ENCODE measurements around the gene TBPL2.
A peak's percentile ranks its signal among the peaks of the same experiment; 100 is the strongest.
"Not testable (repeated sequence)": the region's sequence is repeated elsewhere in the genome, so short reads cannot be mapped to it uniquely, and the experiment has no call there.

TBPL2 gene

DNA sequence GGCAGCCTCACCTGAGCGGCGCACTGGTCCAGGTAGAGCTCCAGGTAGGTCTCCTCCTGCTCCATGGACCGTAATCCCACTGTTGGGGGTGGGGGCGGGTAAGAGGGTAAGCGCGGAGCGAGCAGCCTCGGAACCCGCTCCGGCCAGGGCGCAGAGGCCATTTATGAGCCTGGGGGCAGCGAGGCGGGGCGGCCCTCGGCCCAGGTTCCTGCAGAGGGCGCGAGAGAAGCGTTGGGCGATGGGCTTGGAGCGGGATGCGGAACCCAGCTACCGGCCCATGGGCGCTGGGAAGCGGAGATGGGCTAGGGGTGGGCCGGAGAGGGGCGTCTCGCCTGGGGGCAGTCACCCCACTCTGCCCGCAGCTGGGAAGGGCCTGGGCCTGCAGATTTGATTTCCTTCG, at the start of gene TBPL2:
TBPL2 (minus strand) TSS at position 232 of the 400 bp plus-strand sequence; CDS start at position 65, 167 bp downstream.
- DNase-seq (ENCODE audit: low spot score), result peak; percentile 38

DNA sequence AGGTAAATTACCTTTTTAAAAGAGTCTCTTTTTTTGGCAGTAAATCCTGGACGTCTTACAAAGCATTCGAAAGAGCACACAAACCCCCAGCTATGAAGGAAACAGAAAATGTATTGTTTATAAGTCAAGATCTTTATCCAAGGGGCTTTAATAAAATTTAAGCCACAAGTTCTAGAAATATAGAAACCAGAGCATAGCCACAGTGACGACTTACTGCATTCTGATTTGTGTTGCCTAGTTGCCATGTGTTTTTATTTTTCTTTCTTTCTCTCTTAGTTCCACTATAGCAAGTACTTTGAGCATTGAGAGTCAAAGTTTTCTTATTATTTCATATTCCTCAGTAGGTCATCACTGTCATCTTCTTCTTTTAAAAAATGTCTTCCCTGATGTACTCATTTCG, 47.8 kb upstream of the TBPL2 start:
- DNase-seq (ENCODE audit: low spot score), result no peak

DNA sequence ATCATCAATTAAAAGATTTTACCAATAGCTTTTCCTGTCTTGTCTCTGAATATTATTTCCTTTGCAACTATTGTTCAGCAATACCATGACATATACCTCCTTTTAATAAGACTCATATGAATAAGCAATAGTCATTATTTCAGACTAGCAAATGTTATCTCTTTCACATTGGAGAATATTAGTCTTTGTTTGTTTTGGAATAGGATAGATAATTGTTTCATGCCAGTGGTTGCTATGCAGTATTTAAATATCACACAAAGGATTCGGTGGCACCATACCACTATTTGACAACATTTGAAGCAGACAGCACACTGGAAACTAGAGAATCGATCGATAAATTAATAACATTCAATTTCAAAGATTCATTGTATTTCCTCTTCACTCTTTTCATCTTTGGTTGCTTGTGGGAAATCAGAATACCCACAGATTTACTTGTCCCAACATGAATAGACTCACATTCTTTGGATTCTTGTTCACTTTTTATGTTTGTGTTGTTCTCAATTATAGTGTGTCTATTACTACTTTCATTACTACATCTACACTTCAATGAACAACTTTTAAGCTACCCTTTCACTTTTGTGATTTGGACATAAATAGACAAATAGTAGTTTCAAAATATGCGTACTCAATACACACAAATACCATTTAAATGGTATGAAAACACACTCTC, 42.7 kb upstream of the TBPL2 start:
- DNase-seq (ENCODE audit: low spot score), result no peak

DNA sequence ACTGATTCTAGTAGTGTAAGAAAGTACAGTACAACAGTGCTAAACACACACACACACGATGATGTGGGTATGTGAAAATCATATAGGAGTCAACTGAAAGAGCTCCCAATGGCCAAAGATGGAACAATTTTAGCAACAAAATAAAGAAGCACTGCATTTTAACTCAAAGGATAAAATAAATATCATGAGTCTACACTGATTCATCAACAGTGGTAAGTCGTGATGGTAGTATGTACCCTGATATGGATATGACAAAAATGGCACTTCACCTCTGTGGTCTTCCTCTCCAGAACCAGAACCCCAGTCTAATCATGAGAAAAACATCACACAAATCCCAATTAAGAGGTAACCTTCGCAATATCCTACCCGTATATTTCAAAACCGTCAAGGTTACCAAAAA, 41.4 kb upstream of the TBPL2 start:
- DNase-seq (ENCODE audit: low spot score), result no peak

DNA sequence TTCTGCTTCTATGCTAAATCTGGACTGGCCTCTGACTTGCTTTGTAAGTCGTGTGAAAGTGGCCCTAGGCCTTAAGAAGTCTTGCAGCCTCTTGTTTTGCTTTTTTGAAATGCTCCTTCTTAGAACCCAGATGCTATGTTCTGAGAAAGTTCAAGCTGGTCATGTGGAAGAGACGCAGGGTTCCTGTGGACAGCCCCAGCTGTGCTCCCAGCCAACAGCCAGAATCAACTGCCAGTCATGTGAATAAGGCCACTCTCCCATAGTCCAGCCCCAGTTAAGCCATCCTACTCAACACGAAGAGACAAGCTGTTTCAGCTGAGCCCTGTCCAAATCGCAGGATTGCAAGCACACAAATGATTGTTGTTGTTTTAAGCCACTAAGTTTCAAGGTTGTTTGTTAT, 37.3 kb upstream of the TBPL2 start:
- DNase-seq (ENCODE audit: low spot score), result no peak

DNA sequence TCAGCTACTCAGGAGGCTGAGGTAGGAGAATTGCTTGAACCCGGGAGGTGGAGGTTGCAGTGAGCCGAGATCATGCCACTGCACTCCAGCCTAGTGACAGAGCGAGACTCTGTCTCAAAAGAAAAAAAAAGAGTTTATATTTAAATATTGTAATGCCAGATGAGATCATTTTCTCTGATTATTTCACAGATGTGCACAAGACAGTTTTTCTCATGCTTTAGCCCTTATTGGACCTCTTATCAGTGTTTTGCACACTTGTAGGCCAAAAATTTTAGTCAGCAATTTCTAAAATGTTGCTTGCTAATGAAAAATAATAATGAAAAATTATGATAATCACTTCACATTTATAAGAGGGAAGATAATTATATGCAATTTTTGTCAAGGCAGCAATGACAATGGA, 36.0 kb upstream of the TBPL2 start:
- DNase-seq (ENCODE audit: low spot score), result not testable (repeated sequence)

DNA sequence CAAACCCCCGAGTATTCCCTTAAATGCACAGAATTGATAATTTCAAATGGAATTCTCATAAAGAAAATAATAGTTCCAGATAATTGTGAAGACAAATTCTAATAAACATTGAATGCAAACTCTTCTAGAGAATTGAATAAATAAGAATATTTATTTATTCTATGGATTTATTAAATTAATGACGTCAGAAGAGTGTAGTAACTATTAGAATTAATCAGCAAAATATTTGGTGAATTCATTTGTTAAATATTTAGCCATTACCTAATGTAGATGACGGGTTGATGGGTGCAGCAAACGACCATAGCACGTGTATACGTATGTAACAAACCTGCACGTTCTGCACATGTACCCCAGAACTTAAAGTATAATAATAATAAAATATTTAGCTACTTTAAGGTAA, 33.4 kb upstream of the TBPL2 start:
- DNase-seq (ENCODE audit: low spot score), result no peak

DNA sequence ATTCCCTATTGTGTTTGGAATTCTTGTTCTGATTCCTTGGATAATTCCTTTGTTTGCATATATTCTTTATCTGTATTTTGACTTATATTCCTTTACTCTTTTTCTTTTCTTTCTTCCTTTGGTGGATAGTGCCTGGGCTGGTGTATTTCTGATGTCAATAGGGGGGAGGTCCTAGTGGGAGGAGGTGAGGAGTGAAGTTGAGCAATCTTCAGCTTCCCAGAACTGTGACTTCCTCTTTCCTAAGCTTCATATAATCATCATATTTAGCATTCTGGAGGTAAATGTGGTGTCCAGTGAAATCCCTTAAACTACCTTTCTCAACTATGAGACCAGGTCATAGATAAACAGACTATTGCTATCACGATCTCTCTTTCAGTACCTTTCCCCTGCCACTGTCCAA, 29.6 kb upstream of the TBPL2 start:
- DNase-seq (ENCODE audit: low spot score), result no peak

DNA sequence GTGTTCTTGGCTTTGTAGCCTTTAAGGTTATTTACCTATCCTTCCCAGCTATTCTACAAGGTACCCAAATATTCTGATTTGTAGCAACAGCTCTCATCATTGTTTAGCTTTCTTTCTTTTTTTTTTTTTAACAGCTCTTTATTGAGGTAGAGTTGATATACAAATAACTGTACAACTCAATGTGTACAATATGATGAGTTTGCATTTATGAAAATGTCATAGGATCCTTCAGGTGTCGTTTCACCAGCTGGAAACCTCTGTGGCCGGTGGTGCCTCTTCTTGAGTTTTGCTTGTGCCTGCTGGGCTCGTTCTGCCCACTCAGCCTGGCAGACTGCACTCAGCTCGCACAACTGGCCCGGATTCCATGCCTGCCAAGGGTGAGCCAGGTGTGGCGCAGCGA, 26.9 kb upstream of the TBPL2 start:
- DNase-seq (ENCODE audit: low spot score), result no peak

DNA sequence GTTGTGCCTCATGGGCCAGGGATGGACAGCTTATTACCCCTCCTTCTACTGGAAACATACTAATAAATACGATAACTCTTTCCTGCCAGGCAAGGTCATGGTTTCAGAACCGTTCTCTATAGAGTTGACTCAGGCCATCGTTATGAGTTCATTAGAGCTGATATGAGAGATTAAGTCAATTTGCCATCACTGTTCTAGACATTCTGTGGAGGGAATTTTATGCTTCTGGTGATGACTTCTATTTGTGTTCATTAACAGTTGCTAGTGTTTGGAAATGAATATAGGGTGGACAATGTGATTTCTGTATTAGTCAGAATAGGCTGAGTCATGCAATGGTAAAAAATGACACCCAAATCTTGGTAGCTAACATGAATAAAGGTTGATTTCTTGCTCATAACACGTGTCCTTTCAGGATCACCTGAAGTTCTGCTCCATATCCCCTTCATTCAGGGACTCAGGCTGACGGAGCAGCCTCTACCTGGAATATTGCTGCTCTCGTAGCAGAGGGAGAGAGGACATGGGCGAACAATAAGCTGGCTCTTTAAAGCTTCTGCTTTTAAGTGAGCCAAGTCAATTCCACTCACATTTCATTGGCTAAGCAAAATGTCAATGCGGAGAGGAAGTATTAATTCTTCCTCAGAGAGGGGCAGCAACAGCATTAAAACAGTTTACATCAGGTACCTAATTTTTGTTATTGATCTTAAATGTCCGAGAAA, 18.5 kb upstream of the TBPL2 start:
- no peak for DNase-seq (ENCODE audit: low spot score)

DNA sequence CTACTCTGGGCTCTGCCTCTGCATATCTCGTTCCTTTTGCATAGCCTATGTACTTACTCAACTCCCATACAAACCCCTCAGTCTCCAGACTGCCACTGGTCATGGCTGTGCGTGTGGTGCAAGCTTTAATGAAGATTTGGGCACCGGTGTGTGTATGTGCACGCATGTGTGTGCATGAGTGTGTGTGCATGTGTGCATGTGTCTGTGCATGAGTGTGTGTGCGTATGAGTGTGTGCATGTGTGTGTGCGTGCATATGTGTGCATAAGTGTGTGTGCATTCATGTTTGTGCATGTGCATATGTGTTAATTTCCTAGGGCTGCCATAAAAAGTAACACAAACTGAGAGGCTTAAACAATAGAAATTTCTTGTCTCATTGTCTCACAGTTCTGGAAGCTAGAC, 17.1 kb upstream of the TBPL2 start:
- DNase-seq (ENCODE audit: low spot score), result no peak

DNA sequence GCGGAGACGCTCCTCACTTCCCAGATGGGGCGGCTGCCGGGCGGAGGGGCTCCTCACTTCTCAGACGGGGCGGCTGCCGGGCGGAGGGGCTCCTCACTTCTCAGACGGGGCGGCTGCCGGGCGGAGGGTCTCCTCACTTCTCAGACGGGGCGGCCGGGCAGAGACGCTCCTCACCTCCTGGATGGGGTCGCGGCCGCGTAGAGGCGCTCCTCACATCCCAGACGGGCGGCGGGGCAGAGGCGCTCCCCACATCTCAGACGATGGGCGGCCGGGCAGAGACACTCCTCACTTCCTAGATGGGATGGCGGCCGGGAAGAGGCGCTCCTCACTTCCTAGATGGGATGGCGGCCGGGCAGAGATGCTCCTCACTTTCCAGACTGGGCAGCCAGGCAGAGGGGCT, 16.0 kb upstream of the TBPL2 start:
- not testable (repeated sequence) for DNase-seq (ENCODE audit: low spot score)

DNA sequence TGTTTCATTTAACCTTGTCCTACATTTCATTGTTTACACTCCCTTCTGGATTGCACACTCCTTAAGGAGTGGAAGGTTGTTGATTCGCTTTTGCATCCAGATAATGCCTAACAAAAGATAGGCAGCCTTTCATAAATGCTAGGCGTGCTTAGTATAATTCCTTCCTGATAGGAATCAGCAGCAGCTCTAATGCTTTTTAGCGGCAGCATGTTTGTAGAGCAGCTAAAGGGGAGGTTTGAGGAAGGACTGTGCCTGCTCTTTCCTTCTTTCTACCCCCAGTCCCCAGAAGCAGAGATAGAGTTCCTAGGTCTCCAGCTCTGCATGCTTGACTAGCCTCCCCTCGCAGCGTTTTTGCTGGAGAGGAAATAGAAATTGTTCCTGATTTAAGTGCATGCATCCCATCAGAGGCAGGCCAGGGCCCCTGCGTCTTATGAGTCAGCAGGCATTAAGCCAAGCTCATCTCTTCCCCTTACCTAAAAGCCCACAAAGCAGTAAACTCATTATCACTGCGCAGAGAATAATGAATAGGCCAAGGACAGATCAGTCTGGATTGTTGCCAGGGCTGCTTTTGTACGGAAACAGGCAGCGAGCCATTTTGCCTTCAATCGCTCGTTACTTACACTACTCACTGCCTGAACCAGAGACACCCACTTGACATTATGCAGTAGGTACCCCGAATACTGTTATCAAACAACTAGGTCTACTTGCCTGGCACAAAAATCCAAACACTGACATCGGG, 14.0 kb upstream of the TBPL2 start:
- DNase-seq (ENCODE audit: low spot score), result no peak

DNA sequence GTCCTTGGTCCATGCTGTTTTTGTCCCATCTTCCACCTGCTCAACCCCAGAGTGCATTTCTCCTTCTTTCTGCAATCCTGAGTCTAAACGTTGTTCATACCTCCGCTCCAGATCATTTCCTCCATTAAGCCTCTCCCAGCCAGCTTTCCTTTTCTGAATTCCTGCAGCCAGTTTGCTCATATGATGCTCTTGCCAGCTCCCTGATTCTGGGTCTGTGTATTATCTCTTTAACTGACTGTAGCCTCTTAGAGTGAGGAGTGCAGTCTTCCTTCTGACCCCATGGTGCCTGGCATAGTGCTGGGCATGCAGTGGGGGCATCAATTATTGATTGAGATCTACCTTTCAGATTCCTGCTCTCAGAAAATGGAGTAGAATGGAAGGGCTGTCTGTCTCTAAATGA, 11.5 kb upstream of the TBPL2 start:
- DNase-seq (ENCODE audit: low spot score), result no peak

DNA sequence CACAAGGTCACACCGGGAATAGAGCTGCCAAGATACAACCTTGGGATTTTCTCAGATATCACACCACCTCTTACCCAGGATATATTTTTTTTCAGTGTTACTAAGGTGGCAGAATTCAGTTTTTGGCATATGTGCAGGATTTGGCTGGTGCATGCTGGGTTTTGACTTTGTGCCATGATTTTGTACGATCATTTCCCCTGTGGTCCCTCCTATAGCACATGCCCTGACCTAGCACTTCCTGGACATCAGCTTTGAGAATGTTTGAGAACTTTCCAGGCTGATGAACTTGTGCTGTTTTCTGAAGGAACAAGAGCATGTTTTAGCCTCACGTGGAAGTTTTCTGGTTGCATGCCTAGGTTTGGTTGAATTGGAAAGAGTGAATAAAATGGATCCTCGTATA, 11.0 kb upstream of the TBPL2 start:
- DNase-seq (ENCODE audit: low spot score), result no peak

DNA sequence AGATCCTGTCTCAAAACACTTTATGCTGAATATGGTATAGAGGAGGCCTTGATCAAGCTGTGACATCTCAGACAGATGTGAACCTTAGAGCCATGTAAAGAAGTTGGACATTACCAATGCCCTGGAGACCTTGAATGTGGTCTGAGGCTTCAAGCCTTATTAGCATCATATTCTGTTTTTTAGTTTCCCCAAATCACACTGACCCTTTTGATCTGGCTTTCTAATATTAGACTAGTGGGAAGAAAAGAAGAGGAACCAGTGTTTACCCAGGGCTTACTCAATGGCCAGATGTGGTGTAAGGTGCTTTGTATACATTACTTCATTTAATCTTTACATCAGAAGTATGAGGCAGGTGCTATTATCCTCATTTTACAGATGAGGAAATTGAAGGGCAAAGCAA, 10.6 kb upstream of the TBPL2 start:
- no peak for DNase-seq (ENCODE audit: low spot score)

DNA sequence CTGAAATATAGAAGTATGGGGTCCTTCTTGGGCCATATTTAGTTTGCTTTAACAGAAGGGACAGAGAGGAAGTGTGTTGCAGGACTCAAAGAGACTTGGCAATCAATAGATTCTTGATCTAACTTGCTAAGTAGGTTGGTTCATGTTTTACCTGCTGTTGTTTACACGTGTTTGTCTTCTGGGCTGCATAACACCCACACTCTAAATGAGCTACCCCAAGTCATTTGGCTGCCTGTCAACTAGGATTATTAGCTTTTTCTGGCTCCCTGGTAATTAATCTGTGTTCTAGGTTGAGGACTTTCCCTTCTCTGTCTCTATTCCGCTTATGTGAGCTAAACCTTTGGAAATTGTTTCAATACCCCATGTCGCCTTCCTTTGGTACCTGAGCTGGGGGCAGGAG, 10.1 kb upstream of the TBPL2 start:
- DNase-seq (ENCODE audit: low spot score), result no peak

DNA sequence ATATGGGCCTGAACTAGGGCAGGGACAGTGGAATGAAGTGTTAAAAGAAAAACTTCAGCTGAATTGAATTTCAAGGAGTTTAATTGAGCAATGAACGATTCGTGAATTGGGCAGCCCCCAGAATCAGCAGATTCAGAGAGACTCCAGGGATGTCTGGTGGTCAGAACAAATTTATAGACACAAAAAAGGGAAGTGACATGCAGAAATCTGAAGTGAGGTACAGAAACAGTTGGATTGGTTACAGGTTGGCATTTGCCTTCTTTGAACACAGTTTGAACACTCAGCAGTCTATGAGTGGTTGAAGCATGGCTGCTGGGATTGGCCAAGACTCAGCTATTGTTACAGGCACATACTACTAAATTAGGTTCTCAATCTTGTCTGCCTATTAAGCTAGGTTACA, 9.7 kb upstream of the TBPL2 start:
- no peak for DNase-seq (ENCODE audit: low spot score)

DNA sequence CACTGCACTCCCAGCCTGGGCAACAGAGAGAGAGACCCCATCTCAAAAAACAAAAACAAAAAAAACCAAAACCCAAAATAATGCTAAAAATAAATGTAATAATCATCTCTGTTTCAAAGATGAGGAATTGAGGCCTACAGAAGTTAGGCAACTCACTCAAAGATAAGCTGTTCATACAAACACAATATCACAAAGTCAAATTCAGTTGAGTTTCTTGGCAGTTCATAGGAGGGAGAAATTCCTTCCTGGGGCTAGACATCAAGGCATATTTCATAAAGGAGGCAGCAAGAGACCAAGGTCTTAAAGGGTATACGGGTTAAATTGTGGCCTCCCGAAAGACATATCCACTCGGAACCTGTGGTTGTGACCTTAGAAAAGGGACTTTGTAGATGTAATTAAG, 8.7 kb upstream of the TBPL2 start:
- DNase-seq (ENCODE audit: low spot score), result no peak

DNA sequence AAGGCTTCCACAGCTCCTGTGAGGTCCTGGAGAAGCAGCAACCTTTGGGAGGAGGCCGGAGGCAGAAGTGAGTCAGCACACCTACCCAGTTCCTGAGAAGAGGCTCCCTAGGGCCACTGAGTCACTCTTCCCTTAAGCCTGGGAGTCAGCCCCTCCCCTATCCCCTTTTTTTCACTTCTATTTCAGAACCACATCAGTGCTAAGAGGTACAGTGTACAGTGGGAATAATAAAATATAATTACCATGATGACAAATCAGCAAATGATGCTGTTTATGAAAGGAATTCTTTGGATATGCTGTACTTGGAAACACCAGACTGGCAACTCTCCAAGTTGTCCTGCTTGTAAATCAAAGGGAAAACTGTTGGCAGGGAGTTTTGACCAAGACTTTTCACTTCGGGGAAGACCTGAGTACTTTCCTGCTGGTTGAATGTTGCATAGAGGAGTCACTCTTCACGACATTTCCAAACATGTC, 7.8 kb upstream of the TBPL2 start:
- DNase-seq (ENCODE audit: low spot score), result no peak

DNA sequence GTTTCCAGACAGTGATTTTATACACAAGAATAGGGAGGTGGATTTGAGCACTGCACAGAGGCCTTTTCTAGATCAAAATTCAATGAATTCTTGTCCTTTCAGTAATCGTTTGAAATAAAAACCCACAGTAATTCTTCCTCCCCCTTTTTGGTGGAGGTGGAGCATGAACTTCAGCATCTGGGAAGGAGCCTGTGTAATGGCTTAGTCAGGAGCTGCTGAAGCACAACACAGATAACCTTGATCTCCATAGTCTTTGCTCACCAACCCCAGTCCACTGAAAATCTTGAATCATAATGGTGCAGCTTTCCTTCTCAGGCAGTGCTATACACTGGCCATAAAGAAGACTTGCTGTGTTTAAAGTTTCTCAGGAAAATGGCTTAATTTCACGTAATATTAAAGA, 6.4 kb upstream of the TBPL2 start:
- no peak for DNase-seq (ENCODE audit: low spot score)

DNA sequence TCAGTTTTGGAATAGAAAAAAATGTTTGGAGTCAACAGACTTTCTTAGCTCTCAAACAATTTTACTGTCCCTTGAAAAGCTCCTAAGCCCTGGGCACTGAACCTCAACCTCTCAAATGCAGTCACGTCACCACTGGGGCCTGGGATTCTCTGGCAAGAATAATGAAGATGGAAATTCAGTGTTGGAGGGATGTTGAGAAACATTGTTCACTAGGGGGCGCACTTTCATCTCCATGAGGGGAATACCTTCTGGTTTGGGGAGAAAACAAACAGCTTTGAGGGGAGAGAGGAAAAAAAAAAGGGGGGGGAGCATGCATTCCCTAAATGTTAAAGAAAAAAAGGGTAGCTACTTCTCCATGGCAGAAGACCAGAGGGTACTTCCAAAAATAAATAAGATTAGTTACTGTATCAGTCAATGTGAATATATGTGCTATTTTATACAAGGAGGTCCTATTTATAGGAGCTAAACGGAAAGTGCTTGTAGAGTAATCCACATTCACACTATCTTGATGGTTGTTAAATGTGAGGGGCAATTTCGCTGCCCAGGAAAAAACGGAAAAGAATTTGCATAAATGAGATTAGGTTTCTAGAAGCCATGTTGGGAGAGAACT, 5.8 kb upstream of the TBPL2 start:
- DNase-seq (ENCODE audit: low spot score), result peak; percentile 71

DNA sequence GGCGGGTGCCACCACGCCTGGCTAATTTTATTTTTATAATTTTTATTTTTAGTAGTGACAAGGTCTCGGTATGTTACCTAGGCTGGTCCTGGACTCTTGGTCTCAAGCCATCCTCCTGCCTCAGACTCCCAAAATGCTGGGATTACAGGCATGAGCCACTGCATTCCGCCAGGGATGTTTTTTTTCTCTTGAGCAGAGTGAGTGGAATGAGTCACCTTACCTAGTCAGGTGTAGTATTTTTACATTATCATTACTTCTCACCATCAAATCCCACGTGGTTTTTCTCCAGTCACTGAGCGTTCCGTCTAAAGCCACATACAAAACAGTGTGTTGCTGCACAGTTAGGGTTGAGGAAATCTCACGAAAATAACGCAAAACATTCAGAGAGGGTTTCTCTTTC, 870 bp upstream of the TBPL2 start:
- DNase-seq (ENCODE audit: low spot score), result no peak

All from iPS-NIHi11 (cell line).